HG02885 (cell line): ENCODE measurements around the gene KRTAP29-1.

ENCODE experiments used
- ATAC-seq: cut with Tn5 transposase; IDR thresholded peaks from one replicate; pipeline ENCODE4 v1.9.1; 2021; ENCODE audit warnings: mild to moderate bottlenecking; ENCODE audit not compliant: unreplicated experiment, poor library complexity

Gene KRTAP29-1

DNA sequence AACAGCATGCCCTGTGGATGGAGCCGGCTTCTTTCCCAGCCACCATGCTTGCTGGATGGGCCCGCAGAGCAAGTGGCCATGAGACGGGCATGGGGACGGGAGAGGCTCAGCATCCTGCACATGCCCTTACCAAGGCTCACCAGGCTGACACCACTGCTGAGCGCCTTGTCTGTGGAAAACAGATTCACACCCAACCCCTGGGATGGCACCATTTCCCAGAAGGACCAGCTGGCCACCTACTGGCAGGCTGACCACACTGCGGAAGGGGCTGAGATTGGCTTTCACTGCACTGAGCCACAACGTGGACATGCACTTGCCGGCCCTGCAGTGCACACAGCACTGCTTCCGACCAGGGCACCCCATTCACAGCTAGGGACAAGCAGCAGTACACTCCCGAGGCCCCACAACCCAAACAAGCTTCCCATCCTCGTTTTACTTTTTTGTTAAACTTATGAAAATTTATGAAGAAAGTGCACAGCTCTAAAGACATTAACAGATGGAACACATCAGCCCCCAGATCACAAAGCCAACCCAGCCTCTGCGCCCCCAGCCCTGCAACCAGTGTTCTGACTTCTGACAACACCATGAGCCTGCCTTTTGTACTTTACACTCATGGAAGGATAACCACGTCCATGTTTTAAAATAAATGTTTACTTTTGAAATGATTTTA is 26.8 kb upstream of the KRTAP29-1 start:
- ATAC-seq: no peak

DNA sequence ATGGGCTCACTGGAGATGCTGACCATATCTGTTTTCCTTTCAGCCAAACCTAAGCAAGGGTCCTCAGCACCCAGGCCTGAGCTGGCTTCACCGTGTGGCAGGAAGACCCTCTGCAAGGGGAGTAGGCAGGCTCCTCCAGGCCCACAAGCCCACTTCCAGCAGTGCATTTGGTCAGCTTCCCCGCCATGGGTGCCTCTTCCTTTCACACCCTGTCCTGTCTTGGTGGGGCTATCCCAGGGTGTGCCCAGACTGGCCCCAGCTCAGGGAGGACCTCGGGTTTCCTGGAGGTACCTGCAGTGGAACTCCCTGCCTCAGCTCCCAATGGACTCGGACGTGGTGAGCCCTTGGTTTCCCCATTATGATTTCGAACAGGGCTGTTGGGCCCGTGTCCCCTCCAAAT is 25.6 kb upstream of the KRTAP29-1 start:
- ATAC-seq: no peak

DNA sequence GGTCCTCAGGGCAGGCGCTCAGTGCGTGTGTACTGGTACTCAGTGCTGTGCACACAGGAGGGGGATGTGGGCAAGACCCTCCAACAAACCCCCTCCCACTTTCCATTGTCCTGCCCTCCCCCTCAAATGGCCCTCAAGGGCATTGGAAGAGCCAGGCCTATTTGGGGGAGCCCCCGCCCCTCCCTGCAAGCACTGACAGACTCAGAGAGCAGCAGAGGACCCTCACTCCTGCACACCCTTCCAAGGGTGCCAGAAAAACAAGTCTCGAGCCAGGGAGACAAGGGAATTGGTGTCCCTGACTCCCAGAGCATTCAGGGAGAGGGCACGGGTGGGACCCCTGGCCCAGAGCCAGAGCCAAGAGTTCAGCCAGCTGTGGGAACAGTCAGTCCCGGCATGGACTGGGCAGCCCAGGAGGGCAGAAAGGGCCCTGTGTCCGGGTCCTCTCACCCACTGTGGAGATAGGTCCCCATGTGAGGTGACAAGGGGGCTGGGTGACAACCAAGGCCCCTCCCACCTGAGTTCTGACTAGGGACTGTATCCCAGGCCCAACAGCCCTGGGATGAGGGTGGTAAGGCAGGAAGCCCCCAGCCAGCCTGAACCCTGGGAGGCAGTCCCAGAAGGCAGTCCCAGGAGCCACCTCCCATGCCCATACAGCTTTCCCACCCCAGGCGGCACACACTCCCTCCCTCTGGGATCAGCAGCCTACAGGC is 24.9 kb upstream of the KRTAP29-1 start:
- ATAC-seq: no peak

DNA sequence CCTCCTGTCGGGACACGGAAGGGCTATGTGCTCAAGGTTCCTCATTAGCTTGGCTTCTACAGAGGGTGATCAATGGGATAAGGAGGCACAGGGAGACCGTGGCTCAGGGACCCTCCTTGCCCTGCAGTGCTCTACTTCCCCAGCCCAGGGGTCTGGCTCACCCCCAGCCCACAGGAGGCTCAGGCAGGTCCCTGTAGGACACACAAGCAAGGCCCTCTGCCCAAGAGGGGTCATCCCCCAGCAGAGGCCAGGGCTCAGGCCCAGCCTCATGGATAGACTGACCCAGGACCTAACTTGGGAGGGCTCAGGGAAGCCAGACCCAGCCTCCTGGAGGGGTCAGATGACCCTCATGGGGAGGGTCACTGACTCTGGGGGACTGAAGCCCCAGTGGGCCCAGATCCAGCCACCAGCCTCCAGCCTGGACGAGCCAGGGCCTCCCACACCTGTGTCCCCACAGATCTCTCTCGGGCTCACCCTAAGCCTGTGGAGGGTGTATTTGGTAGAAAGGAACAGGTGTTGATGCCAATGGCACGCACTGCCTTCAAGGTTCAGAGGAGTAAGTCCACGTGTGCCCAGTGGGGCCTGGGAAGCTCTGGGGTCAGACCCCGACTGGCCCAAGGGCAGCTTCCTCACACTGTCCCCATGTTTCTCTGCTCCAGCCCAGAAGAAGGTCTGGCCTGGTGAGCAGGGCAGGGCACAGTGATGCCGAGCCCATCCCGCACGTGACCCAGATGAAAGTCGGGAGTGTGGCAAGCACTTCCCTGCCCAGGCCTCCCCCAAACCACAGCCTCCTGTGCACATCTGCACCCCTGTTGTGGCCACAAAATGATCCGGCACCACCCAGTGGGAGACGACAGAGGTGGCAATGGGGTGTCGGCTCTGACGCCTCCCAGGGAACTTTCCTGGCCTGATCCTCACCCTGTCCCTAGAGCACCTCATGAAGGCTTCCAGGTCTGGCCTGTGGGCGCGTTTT is 23.8 kb upstream of the KRTAP29-1 start:
- no peak for ATAC-seq

DNA sequence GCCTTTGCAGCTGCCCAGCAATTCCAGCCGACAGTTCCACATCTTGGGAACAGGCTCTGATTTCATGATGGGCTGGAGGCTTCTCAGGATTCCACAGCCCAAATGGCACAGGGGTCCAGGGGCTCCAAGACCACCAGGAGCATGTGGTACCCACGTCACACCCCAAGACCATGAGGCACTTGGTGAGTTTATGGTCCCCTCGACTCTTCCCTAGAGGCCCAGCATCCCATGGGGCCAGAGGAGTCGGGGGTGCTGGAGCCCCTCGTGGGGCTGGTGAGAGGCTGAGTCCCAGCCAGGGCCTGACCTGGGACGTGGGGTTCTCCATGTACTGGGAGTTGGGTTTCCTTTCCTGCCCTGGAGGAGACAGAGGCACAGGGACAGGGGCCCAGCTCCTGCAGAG is 23.0 kb upstream of the KRTAP29-1 start:
- ATAC-seq: no peak

DNA sequence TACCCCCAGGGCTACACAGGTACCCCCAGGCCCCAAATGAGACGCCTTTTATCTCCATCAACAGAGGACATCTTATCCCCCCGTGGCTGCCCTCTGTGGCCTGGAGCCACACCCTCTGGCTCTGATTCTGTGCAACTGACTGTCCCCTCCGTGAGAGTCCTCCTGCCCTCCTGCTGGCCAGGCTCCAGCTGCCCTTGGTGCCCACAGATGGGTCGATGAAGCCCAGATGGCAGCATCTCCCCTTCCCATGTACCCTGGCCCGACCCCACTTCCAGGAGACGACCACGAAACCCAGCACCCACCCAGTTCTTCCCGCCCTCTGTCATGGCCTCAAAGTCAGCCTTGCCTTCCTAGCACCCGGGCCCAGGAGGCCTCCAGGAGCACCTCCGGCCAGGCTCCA is 22.5 kb upstream of the KRTAP29-1 start:
- no peak for ATAC-seq

DNA sequence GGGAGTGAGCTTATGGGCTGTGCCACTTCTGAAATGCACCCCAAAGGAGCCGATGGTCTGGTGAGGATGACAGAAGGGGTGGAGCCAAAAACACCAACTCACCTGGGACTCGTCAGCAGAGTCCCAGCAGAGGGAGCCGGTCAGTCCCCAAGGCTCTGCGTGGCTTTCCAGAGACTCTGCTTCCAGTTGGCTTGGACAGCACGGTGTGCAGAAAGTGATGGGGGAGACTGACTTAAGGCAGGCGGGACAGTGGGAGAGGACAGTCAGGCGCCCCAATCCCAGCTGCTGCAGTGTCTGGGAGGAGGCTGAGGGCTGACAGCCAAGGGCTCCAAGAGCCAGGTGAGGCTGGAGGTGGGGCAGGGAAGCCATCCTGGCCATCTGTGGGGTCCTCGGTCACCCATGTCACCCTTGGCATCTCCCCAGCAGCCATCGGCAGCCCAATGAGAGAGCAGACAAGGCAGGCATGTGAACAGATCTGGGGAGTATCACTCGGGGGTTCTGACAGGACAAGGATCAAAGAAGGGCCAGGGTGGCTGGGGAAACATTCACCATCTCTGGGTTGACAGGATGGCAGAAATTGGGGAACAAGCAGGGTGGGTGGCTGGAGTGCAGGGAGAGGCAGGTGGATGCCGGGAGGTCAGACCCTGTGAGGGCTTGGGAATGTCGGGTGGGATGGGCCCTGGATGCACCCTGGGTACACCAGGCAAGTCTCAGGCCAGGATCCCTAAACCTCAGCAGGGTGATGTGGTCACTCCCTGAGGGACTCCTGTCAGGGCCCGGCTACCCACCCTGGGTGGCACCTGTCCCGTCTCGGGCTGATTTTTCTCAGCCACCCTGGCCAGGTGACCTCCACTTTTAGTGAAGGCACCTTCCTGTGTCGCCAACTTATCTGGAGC is 21.8 kb upstream of the KRTAP29-1 start:
- ATAC-seq: no peak

DNA sequence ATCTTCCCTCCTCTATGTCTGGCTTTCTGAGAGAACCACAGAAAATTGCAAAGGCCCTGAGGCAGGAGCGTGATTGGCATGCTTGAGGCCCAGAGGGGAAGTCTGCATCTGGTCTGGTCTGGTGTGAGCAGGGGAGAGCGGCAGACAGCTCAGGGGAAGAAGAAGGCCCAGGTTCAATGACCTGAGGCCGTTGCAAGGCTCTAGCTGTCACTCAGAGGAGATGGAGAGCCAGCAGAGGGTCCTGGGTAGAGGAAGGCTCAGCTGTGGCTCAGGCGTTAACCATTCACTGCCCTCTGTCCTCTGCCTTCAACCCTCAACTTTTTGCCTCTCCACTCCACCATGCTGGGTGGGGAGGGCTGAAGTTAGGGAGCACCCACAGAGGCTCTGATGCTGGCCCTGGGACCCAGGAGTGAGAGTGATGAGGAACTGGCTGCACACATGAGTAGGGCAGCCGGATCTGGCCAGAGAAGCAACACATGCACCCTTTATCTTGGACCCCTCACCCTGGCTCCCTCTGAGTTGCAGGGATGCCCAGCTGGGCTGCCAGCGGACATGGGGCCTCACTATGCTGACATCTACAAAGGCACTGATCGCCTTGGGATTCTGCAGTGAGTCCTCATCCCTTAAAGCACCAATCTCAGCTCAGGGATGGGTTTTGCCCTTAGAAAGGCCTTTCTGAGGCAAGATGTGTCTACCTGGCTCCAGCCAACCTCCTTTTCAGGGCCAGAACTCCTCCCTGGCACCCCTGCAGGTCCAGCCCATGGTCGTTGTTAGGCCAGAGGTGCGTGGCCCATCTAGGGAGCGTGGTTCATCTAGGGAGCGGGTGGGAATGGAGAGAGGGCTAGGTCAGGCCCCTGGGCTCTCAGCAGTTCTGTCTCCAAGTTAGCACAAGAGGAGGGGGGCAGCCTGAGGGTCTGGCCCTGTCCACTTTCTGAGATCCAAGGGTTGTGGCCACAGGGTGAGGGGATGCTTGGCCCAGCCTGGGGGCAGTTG is 20.5 kb upstream of the KRTAP29-1 start:
- ATAC-seq: no peak

DNA sequence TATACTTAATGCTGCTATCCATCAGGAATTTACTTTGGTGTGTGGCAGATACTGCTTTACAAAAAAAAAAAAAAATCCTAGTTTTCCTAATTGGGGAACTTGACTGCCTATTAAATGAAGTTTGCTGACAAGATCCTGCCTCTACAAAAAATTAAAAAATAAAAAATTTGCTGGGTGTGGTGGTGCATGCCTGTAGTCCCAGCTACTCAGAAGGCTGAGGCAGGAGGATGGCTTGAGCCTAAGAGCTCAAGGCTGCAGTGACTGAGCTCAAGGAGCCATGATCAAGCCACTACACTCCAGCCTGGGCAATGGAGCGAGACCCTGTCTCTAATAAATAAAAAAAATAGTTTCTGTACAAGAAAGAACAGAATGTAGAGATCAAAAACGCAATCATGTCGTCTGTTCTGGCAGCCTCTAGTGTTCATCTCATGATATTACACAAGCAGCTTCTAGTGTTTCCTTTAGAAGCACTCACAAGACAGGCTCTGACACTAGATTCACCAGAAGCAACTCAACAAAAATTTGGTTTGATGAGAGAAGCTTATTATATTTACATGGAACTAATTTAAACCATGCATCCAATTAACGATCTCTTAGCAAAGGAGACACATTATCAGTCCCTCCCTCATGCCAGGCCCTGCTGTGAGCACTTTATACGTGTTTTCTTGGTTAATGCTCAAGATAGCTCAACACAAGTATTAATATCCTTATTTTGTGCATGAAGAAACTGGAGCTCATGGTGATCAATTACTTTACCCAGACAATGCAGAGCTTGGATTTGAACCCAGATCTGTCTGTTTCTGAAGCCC is 19.6 kb upstream of the KRTAP29-1 start:
- ATAC-seq: no peak

DNA sequence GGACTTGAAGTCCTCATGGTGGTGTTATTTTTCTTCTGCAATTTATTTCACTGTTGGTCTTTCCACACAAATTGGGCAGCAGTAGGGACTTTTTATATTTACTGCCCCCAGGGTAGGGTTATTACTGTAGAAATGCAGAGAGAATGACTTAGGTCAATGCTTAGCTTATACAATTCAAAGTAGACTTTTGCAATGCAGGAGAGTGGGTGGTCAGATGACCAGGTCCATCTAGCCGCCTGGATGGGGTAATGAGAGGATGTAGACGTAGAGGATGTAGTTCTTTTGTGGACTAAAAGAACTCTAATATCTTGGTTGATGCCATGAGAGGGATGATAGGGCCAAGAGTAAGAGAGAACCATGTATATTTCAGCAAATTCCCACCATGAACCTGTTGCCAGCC is 15.6 kb upstream of the KRTAP29-1 start:
- ATAC-seq: no peak

DNA sequence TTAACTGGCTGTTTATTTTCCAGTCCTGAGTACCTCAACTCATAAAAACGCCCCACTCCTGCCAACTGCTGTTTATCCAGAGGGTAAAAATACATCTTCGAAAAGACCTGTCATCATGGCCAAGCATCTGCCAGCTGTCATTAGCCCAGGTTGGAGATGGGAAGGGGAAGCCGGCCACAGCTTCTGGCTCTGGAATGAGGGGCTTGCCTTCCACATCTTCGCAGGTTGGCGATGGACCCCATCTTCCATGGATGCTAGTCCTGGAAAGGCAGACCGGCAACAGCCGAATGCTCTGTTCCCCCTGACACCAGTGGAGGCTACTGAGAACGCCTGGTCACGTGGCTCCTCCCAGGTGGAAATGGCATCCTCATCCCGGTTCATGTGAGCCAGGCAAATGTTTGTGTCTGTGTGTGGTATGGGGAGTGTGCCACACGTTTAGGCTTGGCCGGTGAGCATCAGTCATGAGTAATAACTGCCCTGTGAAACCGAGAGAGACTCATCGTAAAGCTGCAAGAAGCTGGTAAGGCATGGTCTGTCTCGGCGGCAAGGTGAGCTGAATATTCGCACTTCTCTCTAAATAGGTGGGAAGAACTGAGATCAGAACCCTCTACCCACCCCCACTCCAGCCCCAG is 13.3 kb upstream of the KRTAP29-1 start:
- ATAC-seq: no peak

DNA sequence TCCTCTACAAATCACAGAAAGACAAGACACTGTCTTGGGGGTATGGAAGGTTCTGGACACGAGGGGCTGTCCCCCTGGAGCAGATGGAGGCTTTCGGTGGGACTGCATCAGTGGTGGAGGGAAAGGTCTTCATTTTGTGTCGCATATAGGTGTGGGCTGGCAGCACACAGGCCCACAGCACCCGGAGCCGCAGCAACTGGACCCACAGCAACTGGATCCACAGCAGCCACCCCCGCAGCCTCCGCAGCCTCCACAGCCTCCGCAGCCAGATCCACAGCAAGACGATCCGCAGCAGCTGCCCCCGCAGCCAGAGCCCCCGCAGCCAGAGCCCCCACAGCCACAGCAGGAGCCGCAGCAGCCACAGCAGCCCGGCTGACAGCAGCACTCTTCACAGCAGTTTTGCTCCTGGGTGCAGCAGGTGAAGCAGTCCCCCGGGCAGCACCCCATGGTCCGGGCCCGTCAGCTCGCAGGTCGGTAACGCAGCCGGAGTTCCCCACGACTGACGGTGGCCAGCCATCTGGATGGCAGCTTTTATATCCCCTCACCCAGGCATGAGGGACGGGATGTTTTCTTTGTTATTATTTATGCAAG is 12.6 kb upstream of the KRTAP29-1 start, which contains the start of gene KRTAP17-1:
TSS of gene KRTAP17-1 (minus strand) at position 507 of the 591 bp plus-strand sequence. CDS start at position 447, 60 bp downstream.
- no peak for ATAC-seq

DNA sequence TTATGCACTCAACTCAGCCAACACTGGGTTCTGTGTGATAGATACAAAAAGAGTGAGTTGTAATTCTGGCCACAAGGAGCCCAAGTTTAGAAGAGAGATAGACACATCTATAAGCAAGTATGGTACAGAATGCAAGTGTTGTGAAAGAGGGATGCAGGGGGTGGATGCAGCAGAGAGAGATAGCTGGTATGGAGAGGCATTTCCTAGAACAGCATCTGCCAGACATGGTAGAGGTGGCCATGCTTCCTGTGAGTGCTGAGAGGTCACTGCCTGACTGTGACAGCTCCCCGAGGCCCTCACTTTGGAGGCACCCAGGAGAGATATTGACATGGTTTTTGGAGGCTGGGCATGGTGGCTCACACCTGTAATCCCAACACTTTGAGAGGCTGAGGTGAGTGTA is 8.5 kb upstream of the KRTAP29-1 start:
- no peak for ATAC-seq

DNA sequence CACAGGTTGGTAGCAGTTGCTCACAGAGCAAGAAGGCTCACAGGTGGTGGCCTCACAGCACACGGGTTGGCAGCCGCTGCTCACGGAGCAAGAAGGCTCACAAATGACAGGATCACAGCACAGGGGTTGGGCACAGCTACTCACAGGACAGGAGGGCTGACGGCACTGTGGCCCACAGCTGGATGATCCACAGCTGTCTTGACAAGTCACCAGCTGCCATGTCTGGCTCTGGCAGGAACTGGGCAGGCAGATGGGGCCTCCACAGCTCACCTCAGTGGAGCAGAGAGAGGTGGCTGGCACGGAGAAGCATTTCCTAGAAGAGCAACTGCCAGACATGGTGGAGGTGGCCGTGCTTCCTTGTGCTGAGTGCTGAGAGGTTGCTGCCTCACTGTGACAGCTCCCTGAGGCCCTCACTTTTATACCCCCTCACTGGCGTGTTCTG is 6.3 kb upstream of the KRTAP29-1 start, which contains the start of gene KRTAP16-1:
TSS of gene KRTAP16-1 (minus strand) at position 392 of the 442 bp plus-strand sequence. CDS start at position 336, 56 bp downstream.
- ATAC-seq: no peak

DNA sequence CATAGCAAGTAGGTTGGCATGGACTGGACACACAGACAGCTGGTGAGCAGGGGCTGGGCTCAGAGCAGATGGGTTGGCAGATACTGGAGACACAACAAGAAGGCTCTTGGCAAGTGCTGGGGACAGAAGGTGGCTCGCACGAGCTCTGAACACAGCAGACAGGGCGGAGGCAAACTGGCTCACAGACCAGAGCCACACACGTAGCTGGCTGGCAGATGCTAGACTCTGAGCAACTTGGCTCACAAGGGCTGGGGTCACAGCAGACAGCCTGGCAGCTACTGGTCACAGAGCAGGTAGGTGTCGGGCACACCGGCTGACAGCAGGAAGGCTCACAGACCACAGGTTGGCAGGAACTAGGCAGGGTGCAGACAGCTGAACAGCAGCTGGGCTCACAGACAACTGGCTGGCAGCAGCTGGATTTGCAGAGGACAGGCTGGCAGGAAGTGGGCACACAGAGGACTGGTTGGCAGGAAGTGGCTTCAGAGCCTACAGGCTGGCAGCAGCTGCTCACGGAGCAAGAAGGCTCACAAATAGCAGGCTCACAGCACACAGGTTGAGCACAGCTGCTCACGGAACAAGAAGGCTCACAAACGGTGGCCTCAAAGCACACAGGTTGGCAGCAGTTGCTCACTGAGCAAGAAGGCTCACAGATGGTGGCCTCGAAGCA is 5.7 kb upstream of the KRTAP29-1 start:
- ATAC-seq: no peak

DNA sequence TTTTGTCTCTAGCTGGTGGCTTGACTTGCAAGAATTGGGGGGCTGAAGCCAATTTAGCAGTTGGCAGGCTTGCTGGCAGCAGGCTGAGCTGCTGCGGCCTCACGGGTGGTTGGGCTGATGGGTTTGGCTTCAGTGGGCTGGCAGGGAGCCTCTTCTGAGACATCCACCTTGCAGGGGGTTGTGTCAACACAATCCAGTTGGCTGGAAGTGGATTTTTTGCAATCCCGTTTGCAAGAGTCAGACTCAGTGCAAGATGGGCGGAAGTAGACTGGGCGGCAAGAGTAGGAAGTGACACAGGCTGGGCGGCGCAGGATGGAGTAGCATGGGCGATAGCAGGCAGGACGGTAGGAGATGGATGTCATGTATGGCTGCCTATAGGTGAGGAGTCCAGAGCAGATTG is 5.0 kb upstream of the KRTAP29-1 start:
- ATAC-seq: no peak
